Fibroblast of skin of left biceps (primary cell): ENCODE measurements around the gene ZNF831.

Experiments used
- DNase-seq, 2 experiments: peaks; one replicate each; pipeline ENCODE4 v3.0.0-alpha.2; 2013; ENCODE audit warnings: low read depth in 2 of 2

Gene ZNF831

GRCh38 chr20:59301343-59302007 is 137.9 kb downstream of the ZNF831 start:
- no peak for DNase-seq

DNA sequence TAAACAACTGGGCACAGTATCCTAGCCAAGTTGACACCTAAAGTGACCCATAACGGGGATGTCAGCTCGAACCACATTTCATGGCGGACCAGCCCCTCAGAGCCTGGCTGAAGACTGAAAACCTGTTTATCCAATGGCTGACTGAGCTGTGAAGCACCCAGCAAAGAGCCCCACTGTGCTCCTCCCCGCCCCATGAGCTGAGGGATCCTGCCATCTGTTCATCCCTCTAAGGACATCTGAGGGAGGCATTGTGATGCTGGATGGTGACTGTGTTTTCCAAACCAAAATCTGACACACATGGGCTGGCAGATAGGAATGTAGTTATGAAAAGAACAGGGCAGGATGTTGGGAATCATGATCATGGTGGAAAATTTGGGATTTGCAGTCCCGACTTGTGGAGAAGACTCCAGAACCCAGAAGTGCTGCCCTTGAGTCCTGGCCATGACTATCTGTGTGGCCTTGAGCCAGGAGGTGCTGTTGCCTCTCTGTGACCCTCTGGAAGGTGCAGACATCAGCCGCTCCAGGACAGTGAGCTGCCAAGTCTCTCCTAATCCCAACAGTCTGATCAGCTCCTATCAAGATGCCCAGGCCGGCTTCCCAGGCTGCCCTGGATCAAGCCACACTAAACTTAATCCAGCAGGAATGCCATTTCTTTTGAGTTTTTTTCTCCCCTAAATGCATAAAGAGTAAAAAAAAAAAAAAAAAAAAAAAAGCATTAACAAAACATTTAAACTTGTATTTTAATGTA is 142.5 kb downstream of the ZNF831 start:
- DNase-seq: no peak

- DNase-seq: no peak
These were observed 143.6 kb downstream of the ZNF831 start for GRCh38 chr20:59307270-59307669.
